Inflammatory macrophage treated with lipopolysaccharide for 4 hours (primary cell): ENCODE data around the gene NCBP1.
A peak's percentile ranks its signal among the peaks of the same experiment; 100 is the strongest.

Experiments
- DNase-seq: peaks from one replicate; pipeline ENCODE4 v3.0.0-alpha.2; 2020

The NCBP1 gene

GRCh38 chr9:97625620-97626019, 8.0 kb upstream of the NCBP1 start:
- no peak for DNase-seq

GRCh38 chr9:97627624-97628023, 6.0 kb upstream of the NCBP1 start:
- DNase-seq = no peak

GRCh38 chr9:97628668-97629067, 5.0 kb upstream of the NCBP1 start:
- DNase-seq = no peak

- no peak for DNase-seq
These were observed 4.5 kb upstream of the NCBP1 start for GRCh38 chr9:97629156-97629555.

GRCh38 chr9:97630591-97630990, 3.0 kb upstream of the NCBP1 start:
- peak; percentile 54 for DNase-seq

GRCh38 chr9:97632248-97632984, 1.2 kb upstream of the NCBP1 start:
- peak; percentile 68 for DNase-seq

GRCh38 chr9:97633859-97634490, 354 bp downstream of the NCBP1 start:
- no peak for DNase-seq

- no peak for DNase-seq
These were observed 1.4 kb downstream of the NCBP1 start for GRCh38 chr9:97635026-97635425.

GRCh38 chr9:97636903-97637302, 3.3 kb downstream of the NCBP1 start:
- DNase-seq = no peak

- no peak for DNase-seq
These were observed 5.0 kb downstream of the NCBP1 start for GRCh38 chr9:97638666-97639065.

- DNase-seq = no peak
These were observed 6.7 kb downstream of the NCBP1 start for GRCh38 chr9:97640325-97640724.

- no peak for DNase-seq
These were observed 12.1 kb downstream of the NCBP1 start for GRCh38 chr9:97645720-97646119.

GRCh38 chr9:97647996-97648395, 14.4 kb downstream of the NCBP1 start:
- DNase-seq = no peak

- no peak for DNase-seq
These were observed 18.0 kb downstream of the NCBP1 start for GRCh38 chr9:97651646-97652045.

- no peak for DNase-seq
These were observed 25.1 kb downstream of the NCBP1 start for GRCh38 chr9:97658707-97659106.

- peak; percentile 50 for DNase-seq
These were observed 26.1 kb downstream of the NCBP1 start for GRCh38 chr9:97659771-97660170.

GRCh38 chr9:97660340-97660739, 26.7 kb downstream of the NCBP1 start:
- peak; percentile 62 for DNase-seq

- DNase-seq = no peak
These were observed 27.2 kb downstream of the NCBP1 start for GRCh38 chr9:97660847-97661246.

- no peak for DNase-seq
These were observed 32.1 kb downstream of the NCBP1 start for GRCh38 chr9:97665742-97666141.

GRCh38 chr9:97666907-97667686, 33.5 kb downstream of the NCBP1 start:
- DNase-seq = peak; percentile 9

GRCh38 chr9:97668485-97668884, 34.9 kb downstream of the NCBP1 start:
- no peak for DNase-seq

GRCh38 chr9:97670586-97670985, 37.0 kb downstream of the NCBP1 start:
- DNase-seq = no peak

GRCh38 chr9:97672403-97672802, 38.8 kb downstream of the NCBP1 start:
- DNase-seq = no peak

GRCh38 chr9:97673922-97674321, 40.3 kb downstream of the NCBP1 start:
- DNase-seq = no peak
